ENCODE results near the gene BRDT.

DNA sequence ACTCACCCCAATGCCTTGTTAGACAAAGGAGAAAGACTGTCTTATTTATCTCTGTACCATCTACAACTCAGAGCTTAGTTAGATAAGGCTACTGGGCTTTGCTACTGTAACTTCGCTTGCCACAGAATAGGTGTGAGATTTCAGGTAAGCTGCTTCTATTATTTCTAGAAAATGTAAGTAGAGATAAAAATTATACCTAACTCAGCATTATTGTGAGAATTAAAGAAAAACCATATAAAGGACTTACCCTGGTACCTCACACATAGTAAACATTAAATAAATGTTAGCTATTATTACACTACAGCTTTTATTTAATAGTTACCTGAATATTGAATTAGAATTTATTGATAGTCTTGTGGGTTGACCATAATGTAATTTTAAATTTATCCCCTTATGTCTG, 44.1 kb downstream of the BRDT start:
- TF ChIP-seq, protein P1, sequence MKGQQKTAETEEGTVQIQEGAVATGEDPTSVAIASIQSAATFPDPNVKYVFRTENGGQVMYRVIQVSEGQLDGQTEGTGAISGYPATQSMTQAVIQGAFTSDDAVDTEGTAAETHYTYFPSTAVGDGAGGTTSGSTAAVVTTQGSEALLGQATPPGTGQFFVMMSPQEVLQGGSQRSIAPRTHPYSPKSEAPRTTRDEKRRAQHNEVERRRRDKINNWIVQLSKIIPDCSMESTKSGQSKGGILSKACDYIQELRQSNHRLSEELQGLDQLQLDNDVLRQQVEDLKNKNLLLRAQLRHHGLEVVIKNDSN (IDR thresholded peaks at IDR 0.05) = no peak
- TF ChIP-seq, protein P2, sequence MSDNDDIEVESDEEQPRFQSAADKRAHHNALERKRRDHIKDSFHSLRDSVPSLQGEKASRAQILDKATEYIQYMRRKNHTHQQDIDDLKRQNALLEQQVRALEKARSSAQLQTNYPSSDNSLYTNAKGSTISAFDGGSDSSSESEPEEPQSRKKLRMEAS (IDR thresholded peaks at IDR 0.05) = no peak
- TF ChIP-seq EP300 (IDR thresholded peaks at IDR 0.05; ENCODE audit: borderline replicate concordance) (no peak), NFIC (IDR thresholded peaks at IDR 0.05) (no peak)
